ENCODE data around the gene PTPN13.

The PTPN13 gene

DNA sequence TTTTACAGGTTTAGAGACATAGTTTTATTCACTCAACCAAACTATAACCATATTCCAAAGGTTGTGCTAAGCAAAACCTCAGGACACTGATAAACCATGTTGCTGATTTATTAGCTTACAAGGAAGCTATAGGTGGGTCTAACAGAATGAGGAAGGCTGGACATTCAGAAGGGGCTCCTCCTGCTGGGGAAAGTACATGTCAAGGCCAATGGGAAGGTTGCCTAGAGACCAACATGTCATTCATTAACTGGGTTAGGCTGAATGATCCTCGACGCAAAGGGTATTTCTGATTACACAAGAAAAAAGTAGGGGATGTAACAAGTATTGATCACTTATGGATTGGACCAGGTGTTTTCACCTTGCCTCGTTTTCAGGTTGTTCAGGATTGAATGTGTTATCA is 224.7 kb downstream of the PTPN13 start:
- DNase-seq (ENCODE audit: low spot score) = no peak

- no peak for DNase-seq (ENCODE audit: low spot score)
Observed at GRCh38 chr4:86819561-86819960, 225.4 kb downstream of the PTPN13 start.

GRCh38 chr4:86821151-86821550 is 227.0 kb downstream of the PTPN13 start:
- DNase-seq (ENCODE audit: low spot score) = no peak

DNA sequence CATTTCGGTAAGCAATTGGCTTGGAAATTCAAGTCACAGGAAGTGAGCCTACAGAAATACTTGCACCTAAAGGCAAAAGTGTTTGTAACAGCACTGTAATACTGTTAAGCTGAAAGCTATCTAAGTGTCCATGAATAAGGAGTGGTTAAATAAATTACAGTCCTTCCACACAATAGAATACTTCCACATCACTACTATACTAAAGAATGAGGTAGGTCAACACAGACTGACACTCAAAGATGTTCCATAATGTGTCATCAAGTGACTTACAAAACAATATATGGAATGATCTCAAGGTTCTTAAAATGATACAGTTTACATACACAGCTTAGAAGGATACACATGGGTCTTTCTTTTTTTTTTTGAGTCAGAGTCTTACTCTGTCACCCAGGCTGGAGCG is 228.0 kb downstream of the PTPN13 start:
- no peak for DNase-seq (ENCODE audit: low spot score)

GRCh38 chr4:86825511-86825910 is 231.4 kb downstream of the PTPN13 start:
- no peak for DNase-seq (ENCODE audit: low spot score)

GRCh38 chr4:86831262-86832130 is 237.4 kb downstream of the PTPN13 start:
- no peak for DNase-seq (ENCODE audit: low spot score)

- DNase-seq (ENCODE audit: low spot score) = no peak
Observed at GRCh38 chr4:86833615-86834014, 239.5 kb downstream of the PTPN13 start.

- DNase-seq (ENCODE audit: low spot score) = no peak
Observed at GRCh38 chr4:86834901-86835300, 240.8 kb downstream of the PTPN13 start.

DNA sequence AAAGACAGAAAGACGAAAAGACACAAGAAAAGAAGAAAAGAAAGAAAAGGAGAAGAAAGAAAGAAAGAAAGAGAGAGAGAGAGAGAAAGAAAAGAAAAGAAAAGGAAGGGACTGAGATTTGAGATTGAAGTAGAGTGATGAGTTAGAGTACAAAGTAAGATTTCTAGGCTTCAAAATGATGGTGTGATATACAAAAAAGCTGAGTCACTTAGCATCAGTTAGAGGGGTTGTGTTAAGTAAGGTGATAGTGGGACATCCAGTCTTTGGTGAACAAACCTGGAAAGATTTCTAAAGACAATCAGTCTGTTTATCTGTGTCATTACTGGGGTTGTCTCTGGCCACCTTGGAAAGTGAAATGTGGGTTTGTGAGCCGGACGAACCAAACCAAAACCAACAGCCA is 241.6 kb downstream of the PTPN13 start:
- DNase-seq (ENCODE audit: low spot score) = no peak

GRCh38 chr4:86837691-86838503 is 243.8 kb downstream of the PTPN13 start:
- no peak for DNase-seq (ENCODE audit: low spot score)

GRCh38 chr4:86840858-86841257 is 246.7 kb downstream of the PTPN13 start:
- no peak for DNase-seq (ENCODE audit: low spot score)

- DNase-seq (ENCODE audit: low spot score) = no peak
Observed at GRCh38 chr4:86841309-86841708, 247.2 kb downstream of the PTPN13 start.

DNA sequence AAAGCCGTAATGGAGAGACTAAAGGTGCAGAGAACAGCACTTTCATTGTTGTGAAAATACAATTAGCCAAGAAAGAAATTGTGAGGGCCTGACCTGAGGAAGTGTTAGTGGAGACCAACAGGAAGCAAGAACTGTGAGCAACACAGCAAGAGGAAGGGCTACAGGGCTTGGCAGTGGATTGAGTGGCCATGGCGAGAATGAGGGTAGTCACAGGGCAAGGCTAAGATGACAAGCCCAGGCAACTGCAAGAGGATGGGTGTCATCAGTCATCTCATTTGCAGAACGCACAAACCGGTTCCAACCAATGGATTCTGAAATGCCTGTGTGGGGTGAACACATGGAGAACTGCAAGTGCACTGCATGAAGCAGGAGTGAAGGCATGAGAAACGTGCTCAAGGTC is 251.5 kb downstream of the PTPN13 start:
- DNase-seq (ENCODE audit: low spot score) = no peak

DNA sequence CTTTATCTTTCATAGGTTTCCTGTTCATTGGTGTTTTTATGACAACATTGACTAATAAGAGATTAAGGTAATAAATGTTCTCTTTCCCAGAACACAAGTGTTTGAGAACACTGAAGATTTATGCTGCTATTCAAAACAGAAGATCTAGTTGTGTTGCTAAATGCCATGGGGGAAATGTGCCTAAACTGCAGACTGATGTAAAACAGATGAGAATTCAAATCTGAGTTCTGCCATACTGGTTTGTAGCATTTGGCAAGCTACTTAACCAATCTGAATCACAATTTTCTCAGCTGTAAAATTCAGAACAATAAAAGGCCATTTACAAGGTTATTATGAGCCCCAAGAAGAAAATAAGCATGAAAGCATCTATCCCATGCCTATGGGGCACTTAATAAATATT is 252.8 kb downstream of the PTPN13 start:
- no peak for DNase-seq (ENCODE audit: low spot score)

- no peak for DNase-seq (ENCODE audit: low spot score)
Observed at GRCh38 chr4:86847571-86847970, 253.5 kb downstream of the PTPN13 start.

- DNase-seq (ENCODE audit: low spot score) = no peak
Observed at GRCh38 chr4:86848136-86848535, 254.0 kb downstream of the PTPN13 start.

- peak; percentile 40 for DNase-seq (ENCODE audit: low spot score)
Observed at GRCh38 chr4:86848732-86849619, 254.9 kb downstream of the PTPN13 start, which contains the start of gene SLC10A6. Gene SLC10A6 (minus strand): TSS chr4:86849384. CDS start chr4:86849115, 269 bp downstream.

GRCh38 chr4:86853209-86853608 is 259.1 kb downstream of the PTPN13 start:
- no peak for DNase-seq (ENCODE audit: low spot score)

DNA sequence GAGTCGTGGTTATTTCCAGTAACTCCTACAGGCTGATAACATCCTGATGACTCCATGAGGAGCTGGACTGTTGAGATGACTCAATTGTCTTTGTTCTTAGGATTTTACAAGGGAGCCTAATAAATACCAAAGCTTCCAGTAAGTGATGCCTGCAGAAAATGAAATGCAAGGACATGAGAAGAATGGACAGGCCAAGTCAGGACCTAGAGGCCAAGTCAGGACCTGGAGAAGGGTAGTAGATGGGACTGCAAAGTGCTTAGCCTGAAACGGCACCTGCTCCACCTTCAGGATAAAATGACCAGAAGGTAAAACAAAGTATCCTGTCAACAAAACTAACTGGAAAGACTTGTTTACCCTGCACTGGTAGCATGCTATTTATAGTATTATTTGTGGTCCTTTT is 261.5 kb downstream of the PTPN13 start:
- no peak for DNase-seq (ENCODE audit: low spot score)

GRCh38 chr4:86856896-86857295 is 262.8 kb downstream of the PTPN13 start:
- DNase-seq (ENCODE audit: low spot score) = no peak

- DNase-seq (ENCODE audit: low spot score) = no peak
Observed at GRCh38 chr4:86857341-86858052, 263.4 kb downstream of the PTPN13 start.
